ENCODE data around the gene GABRG3. TPM values are rescaled to one million over a fixed set of nuclear protein-coding genes. Genes with fewer than 3 reads are reported as not detected.

GABRG3 gene
- total RNA-seq, 3 donors from 2014 or later (not counting 1 experiment from before 2014, with no cell fraction given) = not detected

DNA sequence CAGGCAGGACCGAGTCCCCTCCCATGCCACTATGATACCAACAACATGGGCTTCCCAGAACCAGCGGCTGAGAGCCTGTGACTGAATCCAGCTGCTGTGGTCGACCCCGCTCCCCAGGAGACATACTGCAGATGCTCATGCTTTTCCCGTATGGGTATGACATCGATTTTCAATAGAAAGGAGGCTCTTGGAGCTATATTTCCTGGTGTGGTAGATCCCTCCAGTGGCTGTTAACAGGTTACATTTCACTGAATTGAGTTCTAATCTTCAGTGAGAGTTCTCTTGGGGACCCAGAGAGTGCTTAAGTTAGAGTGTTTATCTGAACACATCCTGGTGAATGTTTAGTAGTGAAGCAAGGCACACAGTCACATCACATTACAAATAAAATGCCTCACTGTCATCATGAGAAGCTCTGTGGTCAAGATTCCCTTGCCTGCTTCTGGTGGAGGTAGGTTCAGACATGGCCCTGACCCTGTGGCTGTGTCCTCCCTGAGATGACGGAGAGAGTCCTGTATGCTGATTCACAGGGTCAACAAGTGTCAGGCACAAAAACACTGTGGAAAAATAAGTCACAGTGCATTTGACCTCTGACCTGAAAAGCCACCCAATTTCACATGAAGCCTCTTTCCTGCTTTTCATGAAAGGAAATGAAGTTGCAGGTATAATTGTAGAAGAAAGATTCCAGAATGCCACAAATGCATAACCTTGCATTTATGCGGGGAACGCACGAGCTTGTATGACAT is 110.9 kb downstream of the GABRG3 start:
- no peaks in the 10 kb centered on the region for H3K27me3 Mint-ChIP-seq (ENCODE audit: low read depth in 2 of 2)
- Histone ChIP-seq H3K36me3 (ENCODE audit: control insufficient read depth, insufficient read depth, low read length) (no peaks in the 10 kb centered on the region), H3K9me3 (ENCODE audit: control insufficient read depth, insufficient read depth, low read length) (no peaks in the 10 kb centered on the region), H3K4me1 (ENCODE audit: control insufficient read depth, insufficient read depth, low read length) (no peaks in the 10 kb centered on the region), H3K4me3 (ENCODE audit: low read length) (no peak overlapping the region), H3K27me3 (ENCODE audit: control insufficient read depth, insufficient read depth, low read length) (no peaks in the 10 kb centered on the region), H3K27ac (ENCODE audit: low read length) (no peak overlapping the region)
- H3K9me3 Mint-ChIP-seq = peaks cover 0 to 2% of the 10 kb centered on the region in 2 donors
- WGBS (ENCODE audit: insufficient coverage) = 83% methylated on average over 10 of the region's 10 CpGs
- H3K36me3 Mint-ChIP-seq = no peaks in the 10 kb centered on the region
- no peaks in the 10 kb centered on the region for H3K4me1 Mint-ChIP-seq
- H3K27ac Mint-ChIP-seq = no peak overlapping the region
- ATAC-seq (no peak), DNase-seq (no peak)
- H3K4me3 Mint-ChIP-seq = no peak overlapping the region
- intact Hi-C loops (cut with micrococcal nuclease) = no loop called here
- TF ChIP-seq, protein P1, sequence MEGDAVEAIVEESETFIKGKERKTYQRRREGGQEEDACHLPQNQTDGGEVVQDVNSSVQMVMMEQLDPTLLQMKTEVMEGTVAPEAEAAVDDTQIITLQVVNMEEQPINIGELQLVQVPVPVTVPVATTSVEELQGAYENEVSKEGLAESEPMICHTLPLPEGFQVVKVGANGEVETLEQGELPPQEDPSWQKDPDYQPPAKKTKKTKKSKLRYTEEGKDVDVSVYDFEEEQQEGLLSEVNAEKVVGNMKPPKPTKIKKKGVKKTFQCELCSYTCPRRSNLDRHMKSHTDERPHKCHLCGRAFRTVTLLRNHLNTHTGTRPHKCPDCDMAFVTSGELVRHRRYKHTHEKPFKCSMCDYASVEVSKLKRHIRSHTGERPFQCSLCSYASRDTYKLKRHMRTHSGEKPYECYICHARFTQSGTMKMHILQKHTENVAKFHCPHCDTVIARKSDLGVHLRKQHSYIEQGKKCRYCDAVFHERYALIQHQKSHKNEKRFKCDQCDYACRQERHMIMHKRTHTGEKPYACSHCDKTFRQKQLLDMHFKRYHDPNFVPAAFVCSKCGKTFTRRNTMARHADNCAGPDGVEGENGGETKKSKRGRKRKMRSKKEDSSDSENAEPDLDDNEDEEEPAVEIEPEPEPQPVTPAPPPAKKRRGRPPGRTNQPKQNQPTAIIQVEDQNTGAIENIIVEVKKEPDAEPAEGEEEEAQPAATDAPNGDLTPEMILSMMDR (IDR thresholded peaks at IDR 0.05) = no peak

GRCh38 chr15:27082526-27082925 is 111.5 kb downstream of the GABRG3 start:
- Mint-ChIP-seq H3K27me3 (ENCODE audit: low read depth in 2 of 2) (no peaks in the 10 kb centered on the region), H3K27ac (no peak overlapping the region), H3K4me1 (no peaks in the 10 kb centered on the region), H3K36me3 (no peaks in the 10 kb centered on the region), H3K9me3 (peaks cover 0 to 2% of the 10 kb centered on the region in 2 donors), H3K4me3 (no peak overlapping the region)
- DNase-seq (no peak), ATAC-seq (no peak)
- WGBS (ENCODE audit: insufficient coverage) = 54% methylated on average over 8 of the region's 8 CpGs
- no peaks in the 10 kb centered on the region for H3K27me3 ChIP-seq (ENCODE audit: control insufficient read depth, insufficient read depth, low read length)
- no peak overlapping the region for H3K27ac ChIP-seq (ENCODE audit: low read length)
- no peak overlapping the region for H3K4me3 ChIP-seq (ENCODE audit: low read length)
- no peaks in the 10 kb centered on the region for H3K4me1 ChIP-seq (ENCODE audit: control insufficient read depth, insufficient read depth, low read length)
- no peaks in the 10 kb centered on the region for H3K9me3 ChIP-seq (ENCODE audit: control insufficient read depth, insufficient read depth, low read length)
- H3K36me3 ChIP-seq (ENCODE audit: control insufficient read depth, insufficient read depth, low read length) = no peaks in the 10 kb centered on the region
- intact Hi-C loops (cut with micrococcal nuclease) = no loop called here
- TF ChIP-seq, protein P1 (IDR thresholded peaks at IDR 0.05) = no peak

- H3K4me3 ChIP-seq (ENCODE audit: low read length) = no peak overlapping the region
- Mint-ChIP-seq H3K36me3 (no peaks in the 10 kb centered on the region), H3K9me3 (no peaks in the 10 kb centered on the region), H3K4me3 (no peak overlapping the region), H3K4me1 (no peaks in the 10 kb centered on the region), H3K27ac (no peak overlapping the region), H3K27me3 (ENCODE audit: low read depth in 2 of 2) (no peaks in the 10 kb centered on the region)
- intact Hi-C loops (cut with micrococcal nuclease) = no loop called here
- no peak overlapping the region for H3K27ac ChIP-seq (ENCODE audit: low read length)
- H3K4me1 ChIP-seq (ENCODE audit: control insufficient read depth, insufficient read depth, low read length) = no peaks in the 10 kb centered on the region
- no peaks in the 10 kb centered on the region for H3K36me3 ChIP-seq (ENCODE audit: control insufficient read depth, insufficient read depth, low read length)
- H3K27me3 ChIP-seq (ENCODE audit: control insufficient read depth, insufficient read depth, low read length) = no peaks in the 10 kb centered on the region
- no peak for ATAC-seq
- peaks cover 9% of the 10 kb centered on the region for H3K9me3 ChIP-seq (ENCODE audit: control insufficient read depth, insufficient read depth, low read length)
- WGBS (ENCODE audit: insufficient coverage) = 68% methylated on average over 3 of the region's 3 CpGs
- TF ChIP-seq, protein P1 (IDR thresholded peaks at IDR 0.05) = no peak
- DNase-seq = no peak
Measured at GRCh38 chr15:27084844-27085243, 113.9 kb downstream of the GABRG3 start.

- DNase-seq = no peak
Measured at GRCh38 chr15:27086149-27086548, 115.2 kb downstream of the GABRG3 start.

More at GRCh38 chr15:27086149-27086548, 115.2 kb downstream of the GABRG3 start:
- WGBS (ENCODE audit: insufficient coverage) = 74% methylated on average over 4 of the region's 5 CpGs
- TF ChIP-seq, protein P1 (IDR thresholded peaks at IDR 0.05) = no peak
- no peaks in the 10 kb centered on the region for H3K36me3 ChIP-seq (ENCODE audit: control insufficient read depth, insufficient read depth, low read length)
- peaks cover 9% of the 10 kb centered on the region for H3K9me3 ChIP-seq (ENCODE audit: control insufficient read depth, insufficient read depth, low read length)
- H3K4me1 Mint-ChIP-seq = no peaks in the 10 kb centered on the region
- no peak overlapping the region for H3K27ac ChIP-seq (ENCODE audit: low read length)
- no peaks in the 10 kb centered on the region for H3K27me3 ChIP-seq (ENCODE audit: control insufficient read depth, insufficient read depth, low read length)
- H3K27ac Mint-ChIP-seq = no peak overlapping the region
- no peak overlapping the region for H3K4me3 Mint-ChIP-seq
- intact Hi-C loops (cut with micrococcal nuclease) = no loop called here
- no peak for ATAC-seq
- no peaks in the 10 kb centered on the region for H3K4me1 ChIP-seq (ENCODE audit: control insufficient read depth, insufficient read depth, low read length)
- H3K27me3 Mint-ChIP-seq (ENCODE audit: low read depth in 2 of 2) = no peaks in the 10 kb centered on the region
- no peaks in the 10 kb centered on the region for H3K36me3 Mint-ChIP-seq
- no peaks in the 10 kb centered on the region for H3K9me3 Mint-ChIP-seq
- no peak overlapping the region for H3K4me3 ChIP-seq (ENCODE audit: low read length)
